ENCODE measurements around the gene TNRC6B. TPM values are rescaled to one million over a fixed set of nuclear protein-coding genes. Genes with fewer than 3 reads are reported as not detected.

The TNRC6B gene
- total and polyA plus RNA-seq, 4 donors, result 2.0 to 85.0 (median 46.0) TPM

DNA sequence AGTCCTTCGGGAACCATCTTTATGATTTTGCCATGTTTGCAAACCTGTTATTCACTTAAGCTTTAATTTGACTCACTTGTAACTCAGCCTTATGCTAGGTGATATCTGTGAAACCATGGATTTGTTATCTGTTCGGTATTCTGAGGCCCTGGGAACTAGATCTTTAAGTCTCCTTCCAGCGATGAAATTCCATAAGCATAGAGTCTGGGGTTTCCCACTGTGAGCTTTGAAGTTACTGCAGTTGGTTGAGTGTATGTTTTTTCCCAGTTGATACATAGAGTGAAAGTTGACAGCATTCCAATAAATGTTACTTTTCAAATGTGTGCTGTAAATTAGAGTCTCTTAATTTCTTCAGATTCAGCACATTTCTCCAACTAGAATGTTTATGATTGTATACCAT lies 66.9 kb downstream of the TNRC6B start:
- Histone ChIP-seq H3K4me1 (ENCODE audit: control insufficient read depth in 1 of 2, insufficient read depth in 2 of 2, low read length in 2 of 2) (peaks cover 0 to 2% of the 10 kb centered on the region in 2 donors), H3K36me3 (ENCODE audit: control insufficient read depth in 1 of 2, insufficient read depth in 2 of 2, low read length in 1 of 2) (no peaks in the 10 kb centered on the region), H3K27ac (ENCODE audit: low read depth in 1 of 2, low read length in 2 of 2) (no peak overlapping the region), H3K4me3 (ENCODE audit: low read length in 2 of 2) (no peak overlapping the region), H3K9me3 (ENCODE audit: control insufficient read depth, low read length) (no peaks in the 10 kb centered on the region), H3K27me3 (ENCODE audit: control insufficient read depth in 1 of 2, insufficient read depth in 2 of 2, low read length in 1 of 2) (no peaks in the 10 kb centered on the region)
- DNase-seq, result no peak
- 83 to 84% methylated on average over 3 of the region's 3 CpGs for WGBS, 2 donors
- intact Hi-C loops (cut with DNase I), result no loop called here
- no peak for ATAC-seq (ENCODE audit: low FRiP score)

DNA sequence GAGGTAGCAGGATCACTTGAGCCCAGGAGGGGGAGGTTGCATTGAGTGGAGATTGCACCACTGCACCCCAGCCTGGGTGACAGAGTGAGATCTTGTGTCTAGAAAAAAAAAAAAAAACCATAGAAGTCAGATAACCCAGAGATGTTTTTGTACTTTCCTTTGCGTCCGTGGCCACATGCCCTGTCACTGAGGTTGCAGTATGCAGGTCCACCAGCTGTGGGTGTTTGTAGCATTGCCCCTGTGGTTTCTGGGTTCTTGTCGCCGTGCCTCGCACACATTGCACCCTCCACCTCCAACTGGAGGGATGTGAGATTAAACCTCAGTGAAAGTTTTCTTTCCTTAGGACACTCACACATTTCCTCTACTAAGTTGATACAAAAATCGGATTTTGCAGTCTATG lies 70.3 kb downstream of the TNRC6B start:
- peaks cover 0 to 2% of the 10 kb centered on the region in 2 donors for H3K4me1 ChIP-seq (ENCODE audit: control insufficient read depth in 1 of 2, insufficient read depth in 2 of 2, low read length in 2 of 2)
- ATAC-seq (ENCODE audit: low FRiP score) (no peak), DNase-seq (no peak)
- H3K9me3 ChIP-seq (ENCODE audit: control insufficient read depth, low read length), result no peaks in the 10 kb centered on the region
- no peak overlapping the region for H3K27ac ChIP-seq (ENCODE audit: low read depth in 1 of 2, low read length in 2 of 2)
- H3K36me3 ChIP-seq (ENCODE audit: control insufficient read depth in 1 of 2, insufficient read depth in 2 of 2, low read length in 1 of 2), result no peaks in the 10 kb centered on the region
- intact Hi-C loops (cut with DNase I), result no loop called here
- 84 to 86% methylated on average over 6 of the region's 6 CpGs for WGBS, 2 donors
- no peak overlapping the region for H3K4me3 ChIP-seq (ENCODE audit: low read length in 2 of 2)
- no peaks in the 10 kb centered on the region for H3K27me3 ChIP-seq (ENCODE audit: control insufficient read depth in 1 of 2, insufficient read depth in 2 of 2, low read length in 1 of 2)

DNA sequence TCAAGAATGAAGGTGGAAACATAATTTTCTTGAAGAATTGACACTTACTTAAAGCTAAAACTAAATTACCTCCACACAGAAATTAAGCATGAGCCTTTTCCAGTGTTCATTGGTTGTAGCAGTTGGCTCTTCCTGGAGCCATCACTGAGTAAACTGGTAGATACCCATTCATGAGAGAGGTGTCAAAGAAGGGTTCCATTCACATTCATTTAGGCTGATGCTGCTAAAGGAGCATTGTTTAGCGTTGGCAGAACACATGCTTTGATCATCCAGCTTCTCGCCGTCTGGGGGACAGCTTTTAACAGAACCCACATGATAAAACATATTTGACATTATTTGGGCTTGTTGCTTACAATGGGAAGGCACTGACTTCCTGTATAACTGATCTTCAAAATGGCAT lies 71.6 kb downstream of the TNRC6B start:
- Histone ChIP-seq H3K4me1 (ENCODE audit: control insufficient read depth in 1 of 2, insufficient read depth in 2 of 2, low read length in 2 of 2) (no peaks in the 10 kb centered on the region), H3K27ac (ENCODE audit: low read depth in 1 of 2, low read length in 2 of 2) (no peak overlapping the region), H3K36me3 (ENCODE audit: control insufficient read depth in 1 of 2, insufficient read depth in 2 of 2, low read length in 1 of 2) (no peaks in the 10 kb centered on the region), H3K9me3 (ENCODE audit: control insufficient read depth, low read length) (no peaks in the 10 kb centered on the region), H3K4me3 (ENCODE audit: low read length in 2 of 2) (no peak overlapping the region), H3K27me3 (ENCODE audit: control insufficient read depth in 1 of 2, insufficient read depth in 2 of 2, low read length in 1 of 2) (no peaks in the 10 kb centered on the region)
- no peak for ATAC-seq (ENCODE audit: low FRiP score)
- DNase-seq, result no peak
- WGBS, 2 donors, result 77 to 85% methylated on average over 3 of the region's 3 CpGs
- intact Hi-C loops (cut with DNase I), result no loop called here

DNA sequence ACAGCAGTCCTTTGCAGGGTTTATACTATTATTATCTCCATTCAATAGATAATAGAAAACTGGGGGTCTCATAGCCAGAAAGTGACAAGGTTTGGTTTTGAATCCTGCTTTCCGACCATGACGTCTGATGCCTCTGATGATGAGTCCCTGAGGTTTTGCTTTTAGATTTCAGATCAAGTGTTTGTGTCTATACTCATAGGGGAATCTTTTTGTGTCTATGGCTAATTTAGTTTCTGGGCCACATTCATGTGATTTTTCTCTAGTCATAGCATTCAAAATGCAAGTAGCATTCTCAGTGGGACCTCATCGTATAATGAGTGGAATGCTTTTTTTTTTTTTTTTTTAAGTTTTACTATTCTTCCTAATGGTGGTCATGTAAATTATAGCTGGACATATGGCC lies 72.9 kb downstream of the TNRC6B start:
- no peak overlapping the region for H3K4me3 ChIP-seq (ENCODE audit: low read length in 2 of 2)
- intact Hi-C loops (cut with DNase I), result no loop called here
- WGBS, 2 donors, result 86 to 93% methylated on average over 3 of the region's 3 CpGs
- no peaks in the 10 kb centered on the region for H3K36me3 ChIP-seq (ENCODE audit: control insufficient read depth in 1 of 2, insufficient read depth in 2 of 2, low read length in 1 of 2)
- no peak for ATAC-seq (ENCODE audit: low FRiP score)
- no peak overlapping the region for H3K27ac ChIP-seq (ENCODE audit: low read depth in 1 of 2, low read length in 2 of 2)
- H3K27me3 ChIP-seq (ENCODE audit: control insufficient read depth in 1 of 2, insufficient read depth in 2 of 2, low read length in 1 of 2), result no peaks in the 10 kb centered on the region
- H3K9me3 ChIP-seq (ENCODE audit: control insufficient read depth, low read length), result no peaks in the 10 kb centered on the region
- DNase-seq, result no peak
- H3K4me1 ChIP-seq (ENCODE audit: control insufficient read depth in 1 of 2, insufficient read depth in 2 of 2, low read length in 2 of 2), result no peaks in the 10 kb centered on the region

DNA sequence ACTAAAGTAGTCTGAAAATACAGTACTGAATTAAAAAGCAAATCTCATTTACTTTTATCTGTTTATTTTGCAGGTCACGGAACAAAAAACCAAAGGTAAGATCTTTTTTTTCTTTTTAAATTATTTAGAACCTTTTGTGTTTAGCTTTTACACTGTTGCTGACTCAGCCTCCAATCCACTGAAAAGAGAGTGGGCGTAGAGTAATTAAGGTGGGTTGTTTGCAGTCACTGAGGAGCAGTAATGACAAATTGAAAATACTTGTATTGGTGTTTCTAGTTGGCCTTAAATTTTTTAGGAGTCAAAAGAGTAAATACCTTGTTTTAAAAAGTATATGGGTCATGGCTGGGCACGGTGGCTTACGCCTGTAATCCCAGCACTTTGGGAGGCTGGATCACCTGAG lies 73.4 kb downstream of the TNRC6B start:
- no peak overlapping the region for H3K4me3 ChIP-seq (ENCODE audit: low read length in 2 of 2)
- no peak overlapping the region for H3K27ac ChIP-seq (ENCODE audit: low read depth in 1 of 2, low read length in 2 of 2)
- intact Hi-C loops (cut with DNase I), result no loop called here
- H3K4me1 ChIP-seq (ENCODE audit: control insufficient read depth in 1 of 2, insufficient read depth in 2 of 2, low read length in 2 of 2), result no peaks in the 10 kb centered on the region
- 98 to 99% methylated on average over 4 of the region's 4 CpGs for WGBS, 2 donors
- H3K9me3 ChIP-seq (ENCODE audit: control insufficient read depth, low read length), result no peaks in the 10 kb centered on the region
- no peaks in the 10 kb centered on the region for H3K36me3 ChIP-seq (ENCODE audit: control insufficient read depth in 1 of 2, insufficient read depth in 2 of 2, low read length in 1 of 2)
- ATAC-seq (ENCODE audit: low FRiP score) (no peak), DNase-seq (no peak)
- H3K27me3 ChIP-seq (ENCODE audit: control insufficient read depth in 1 of 2, insufficient read depth in 2 of 2, low read length in 1 of 2), result no peaks in the 10 kb centered on the region

DNA sequence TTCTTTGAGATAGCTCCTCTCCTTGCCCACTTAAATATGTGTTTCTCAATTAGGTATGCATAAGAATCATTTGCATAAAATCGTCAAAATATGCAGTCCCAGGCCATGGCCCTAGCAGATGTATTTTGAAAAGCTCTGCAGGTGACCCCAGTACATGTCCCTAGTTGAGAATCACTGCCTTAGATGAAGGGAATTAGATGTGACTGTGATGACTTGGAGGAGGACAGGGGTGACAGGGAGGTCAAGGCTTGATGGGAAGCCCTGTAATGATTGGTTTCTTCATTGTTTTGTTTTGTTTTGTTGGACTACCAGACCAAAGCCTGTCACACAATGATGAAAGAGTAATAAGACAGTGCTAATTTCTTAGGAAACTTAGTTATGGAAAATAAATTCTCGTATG lies 74.4 kb downstream of the TNRC6B start:
- no peaks in the 10 kb centered on the region for H3K36me3 ChIP-seq (ENCODE audit: control insufficient read depth in 1 of 2, insufficient read depth in 2 of 2, low read length in 1 of 2)
- ATAC-seq (ENCODE audit: low FRiP score) (no peak), DNase-seq (no peak)
- intact Hi-C loops (cut with DNase I), result no loop called here
- no peak overlapping the region for H3K27ac ChIP-seq (ENCODE audit: low read depth in 1 of 2, low read length in 2 of 2)
- H3K4me1 ChIP-seq (ENCODE audit: control insufficient read depth in 1 of 2, insufficient read depth in 2 of 2, low read length in 2 of 2), result peaks cover 0 to 2% of the 10 kb centered on the region in 2 donors
- WGBS, 2 donors, result 74 to 83% methylated on average over 2 of the region's 2 CpGs
- no peaks in the 10 kb centered on the region for H3K9me3 ChIP-seq (ENCODE audit: control insufficient read depth, low read length)
- no peak overlapping the region for H3K4me3 ChIP-seq (ENCODE audit: low read length in 2 of 2)
- no peaks in the 10 kb centered on the region for H3K27me3 ChIP-seq (ENCODE audit: control insufficient read depth in 1 of 2, insufficient read depth in 2 of 2, low read length in 1 of 2)

DNA sequence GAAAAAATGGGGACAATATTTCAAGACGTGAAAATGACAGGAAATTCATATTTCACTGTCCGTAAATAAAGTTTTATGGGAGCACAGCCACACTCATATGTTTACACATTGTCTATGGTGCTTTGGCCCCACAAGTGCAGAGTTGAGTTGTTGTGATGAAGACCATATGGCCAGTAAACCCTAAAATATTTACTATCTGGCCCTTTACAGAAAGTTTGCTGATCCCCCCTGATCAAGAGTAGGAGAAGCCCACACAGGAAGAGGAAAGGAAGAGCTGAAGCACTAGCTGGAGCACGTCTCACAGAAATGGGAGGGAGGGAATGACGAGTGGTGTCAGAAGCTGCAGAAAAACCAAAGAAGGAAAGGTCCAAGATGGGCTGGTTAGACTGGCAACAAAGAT lies 78.8 kb downstream of the TNRC6B start:
- no peak for DNase-seq
- H3K36me3 ChIP-seq (ENCODE audit: control insufficient read depth in 1 of 2, insufficient read depth in 2 of 2, low read length in 1 of 2), result no peaks in the 10 kb centered on the region
- WGBS, 2 donors, result 61 to 68% methylated on average over 4 of the region's 4 CpGs
- H3K4me1 ChIP-seq (ENCODE audit: control insufficient read depth in 1 of 2, insufficient read depth in 2 of 2, low read length in 2 of 2), result peaks cover 0 to 2% of the 10 kb centered on the region in 2 donors
- intact Hi-C loops (cut with DNase I), result no loop called here
- H3K27me3 ChIP-seq (ENCODE audit: control insufficient read depth in 1 of 2, insufficient read depth in 2 of 2, low read length in 1 of 2), result no peaks in the 10 kb centered on the region
- no peak for ATAC-seq (ENCODE audit: low FRiP score)
- no peak overlapping the region for H3K27ac ChIP-seq (ENCODE audit: low read depth in 1 of 2, low read length in 2 of 2)
- H3K4me3 ChIP-seq (ENCODE audit: low read length in 2 of 2), result no peak overlapping the region
- H3K9me3 ChIP-seq (ENCODE audit: control insufficient read depth, low read length), result no peaks in the 10 kb centered on the region

DNA sequence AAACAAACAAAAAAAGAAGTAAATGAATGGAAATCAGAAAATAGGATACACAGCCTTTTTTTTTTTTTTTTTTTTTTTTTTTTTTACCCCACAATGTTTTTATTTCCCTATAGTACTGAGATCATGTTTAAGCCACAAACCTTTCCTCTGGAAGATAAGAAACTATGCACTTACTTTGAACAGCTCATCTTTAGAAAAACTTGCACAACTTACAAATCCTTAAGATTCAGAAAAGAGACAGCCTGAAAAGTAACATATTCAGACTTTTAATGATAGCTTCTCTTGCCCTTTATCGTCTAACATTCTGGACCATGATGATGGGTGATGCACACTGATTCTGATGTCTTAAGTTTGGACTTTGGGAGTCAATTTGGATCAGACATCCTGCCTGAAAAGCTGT lies 80.3 kb downstream of the TNRC6B start:
- H3K9me3 ChIP-seq (ENCODE audit: control insufficient read depth, low read length), result no peaks in the 10 kb centered on the region
- ATAC-seq (ENCODE audit: low FRiP score) (no peak), DNase-seq (no peak)
- intact Hi-C loops (cut with DNase I), result no loop called here
- no peaks in the 10 kb centered on the region for H3K36me3 ChIP-seq (ENCODE audit: control insufficient read depth in 1 of 2, insufficient read depth in 2 of 2, low read length in 1 of 2)
- no peak overlapping the region for H3K27ac ChIP-seq (ENCODE audit: low read depth in 1 of 2, low read length in 2 of 2)
- H3K27me3 ChIP-seq (ENCODE audit: control insufficient read depth in 1 of 2, insufficient read depth in 2 of 2, low read length in 1 of 2), result no peaks in the 10 kb centered on the region
- H3K4me1 ChIP-seq (ENCODE audit: control insufficient read depth in 1 of 2, insufficient read depth in 2 of 2, low read length in 2 of 2), result peaks cover 0 to 2% of the 10 kb centered on the region in 2 donors
- H3K4me3 ChIP-seq (ENCODE audit: low read length in 2 of 2), result no peak overlapping the region
- 74 to 76% methylated on average over 1 of the region's 1 CpG for WGBS, 2 donors

DNA sequence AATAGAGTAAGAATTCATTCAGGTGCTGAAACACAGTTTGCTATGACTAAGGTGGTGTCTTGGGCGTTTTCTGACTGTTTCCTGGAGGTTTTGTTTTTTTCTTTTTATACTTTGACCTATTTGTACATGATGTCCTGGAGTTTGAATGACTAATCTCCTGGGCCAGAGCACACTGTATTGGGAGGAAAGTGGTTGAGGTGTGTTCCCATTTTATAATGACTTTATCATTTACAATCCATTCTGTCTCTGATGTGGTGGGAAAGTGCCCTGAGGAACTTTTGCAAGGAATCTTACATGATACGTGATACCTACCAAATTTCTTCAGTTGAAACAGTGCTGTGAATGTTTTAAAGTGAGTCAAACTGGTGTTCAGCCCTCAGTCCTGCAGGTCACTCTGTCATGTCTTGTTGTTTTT lies 80.8 kb downstream of the TNRC6B start:
- Histone ChIP-seq H3K9me3 (ENCODE audit: control insufficient read depth, low read length) (no peaks in the 10 kb centered on the region), H3K36me3 (ENCODE audit: control insufficient read depth in 1 of 2, insufficient read depth in 2 of 2, low read length in 1 of 2) (no peaks in the 10 kb centered on the region), H3K27me3 (ENCODE audit: control insufficient read depth in 1 of 2, insufficient read depth in 2 of 2, low read length in 1 of 2) (no peaks in the 10 kb centered on the region), H3K4me1 (ENCODE audit: control insufficient read depth in 1 of 2, insufficient read depth in 2 of 2, low read length in 2 of 2) (peaks cover 0 to 2% of the 10 kb centered on the region in 2 donors), H3K27ac (ENCODE audit: low read depth in 1 of 2, low read length in 2 of 2) (no peak overlapping the region), H3K4me3 (ENCODE audit: low read length in 2 of 2) (no peak overlapping the region)
- intact Hi-C loops (cut with DNase I), result no loop called here
- ATAC-seq (ENCODE audit: low FRiP score), result peak; percentile 38
- 34 to 40% methylated on average over 2 of the region's 2 CpGs for WGBS, 2 donors
- no peak for DNase-seq

Measured in aorta (tissue), 5 donors.